ENCODE data around the gene NHLRC2.

NHLRC2 gene

DNA sequence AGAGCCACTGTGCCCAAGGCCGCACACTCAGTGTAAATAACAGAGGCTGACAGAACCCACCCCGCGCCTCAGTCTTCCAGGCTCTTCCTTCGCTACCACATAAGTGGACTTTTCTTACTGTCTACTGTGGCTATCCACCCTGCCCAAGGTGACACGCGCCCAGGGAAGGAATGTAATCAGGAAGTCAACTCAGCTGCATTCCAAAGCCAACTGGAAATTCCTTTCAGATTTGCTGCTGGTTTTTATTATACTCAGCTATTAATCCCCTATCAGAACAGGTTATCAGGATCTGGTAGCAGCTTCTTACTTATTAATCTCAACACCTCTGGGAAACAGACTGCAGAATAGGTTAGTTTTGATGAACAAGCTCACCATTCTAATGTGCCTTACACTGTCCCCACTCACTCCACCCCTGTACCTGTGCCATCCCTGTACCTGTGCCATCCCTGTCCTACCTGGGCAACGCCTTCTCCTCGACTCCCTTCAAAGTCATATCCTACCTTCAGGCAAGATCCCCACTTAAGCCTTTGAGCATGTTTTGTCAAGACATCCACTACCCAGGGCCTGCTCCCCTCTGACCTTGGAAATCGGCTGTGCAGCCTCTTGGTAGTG, 90.7 kb downstream of the NHLRC2 start:
- DNase-seq = no peak

DNA sequence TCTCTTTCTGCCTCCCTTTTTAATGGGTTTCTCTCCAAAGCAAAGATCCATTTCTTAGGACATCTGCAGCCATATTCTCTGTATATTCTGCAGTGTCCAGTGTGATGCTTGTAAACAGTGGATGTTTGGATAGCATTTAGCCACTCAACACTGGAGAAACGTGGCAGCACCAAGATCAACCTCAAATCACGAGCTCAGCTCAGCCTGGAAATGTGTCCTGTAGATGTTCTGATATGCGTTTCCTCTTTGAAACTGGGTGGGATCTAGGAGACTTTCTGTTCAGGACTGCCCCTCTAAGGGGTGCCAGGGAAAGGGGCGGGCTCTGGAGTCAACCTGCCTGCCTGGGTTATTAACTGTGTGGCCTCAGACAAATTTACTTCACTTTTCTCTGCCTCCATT, 91.2 kb downstream of the NHLRC2 start:
- no peak for DNase-seq

DNA sequence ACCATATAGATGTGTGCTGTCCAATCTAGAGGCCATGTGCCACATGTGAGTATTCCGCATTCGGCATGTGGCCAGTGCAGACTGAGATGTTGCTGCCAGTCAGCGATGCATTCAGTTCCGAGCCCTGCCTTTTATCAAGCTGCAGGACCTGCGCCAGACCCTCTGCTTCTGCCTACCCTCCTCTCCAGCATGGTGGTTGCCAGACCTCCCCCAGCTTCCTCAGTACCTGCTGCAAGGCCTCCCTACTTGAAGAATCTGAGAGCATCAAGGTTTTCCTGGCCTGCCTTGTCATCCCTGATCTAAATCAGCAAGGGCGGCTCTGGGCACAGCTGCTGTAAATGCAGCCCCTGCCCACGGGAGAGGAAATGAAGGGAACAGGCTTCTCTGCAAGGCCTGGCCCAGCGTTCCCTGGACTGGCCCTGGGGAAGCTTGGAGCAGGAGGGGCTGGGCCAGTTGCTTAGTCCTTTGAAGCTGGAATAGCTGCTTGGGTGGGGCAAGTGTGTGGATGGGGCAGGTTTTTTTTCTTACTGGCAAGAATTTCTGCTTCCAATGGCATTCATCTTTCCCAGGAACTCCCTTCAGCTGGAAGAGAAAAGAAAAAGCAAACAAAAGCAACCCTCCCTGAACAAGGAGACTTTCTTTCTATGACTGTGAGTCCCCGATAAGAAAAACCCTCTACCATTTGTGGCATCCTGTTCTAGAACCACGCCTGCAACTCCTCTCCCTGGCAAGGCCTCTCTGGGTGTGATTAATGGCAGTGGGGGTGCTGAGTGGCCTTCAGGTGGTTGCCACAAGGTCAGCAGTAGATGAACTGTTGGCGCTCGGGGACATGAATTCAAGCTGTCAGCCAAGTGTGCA, 93.0 kb downstream of the NHLRC2 start:
- DNase-seq = no peak

DNA sequence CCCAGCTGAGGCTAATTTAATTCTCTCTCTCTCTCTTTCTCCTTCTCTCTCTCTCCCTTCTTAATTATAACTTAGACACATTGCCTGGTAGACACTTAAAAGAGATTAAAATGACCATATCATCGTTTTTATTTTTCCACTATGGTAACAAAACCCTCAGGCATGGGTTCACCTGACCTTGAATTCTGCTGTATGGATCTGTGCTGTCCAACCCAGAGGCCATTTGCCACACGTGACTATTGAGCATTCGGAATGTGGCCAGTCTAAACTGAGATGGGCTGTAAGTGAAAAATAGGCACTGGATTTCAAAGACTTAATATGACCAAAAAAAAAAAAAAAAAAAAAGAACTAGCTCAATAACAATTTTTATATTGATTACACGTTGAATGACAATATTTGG, 93.6 kb downstream of the NHLRC2 start:
- DNase-seq = no peak

DNA sequence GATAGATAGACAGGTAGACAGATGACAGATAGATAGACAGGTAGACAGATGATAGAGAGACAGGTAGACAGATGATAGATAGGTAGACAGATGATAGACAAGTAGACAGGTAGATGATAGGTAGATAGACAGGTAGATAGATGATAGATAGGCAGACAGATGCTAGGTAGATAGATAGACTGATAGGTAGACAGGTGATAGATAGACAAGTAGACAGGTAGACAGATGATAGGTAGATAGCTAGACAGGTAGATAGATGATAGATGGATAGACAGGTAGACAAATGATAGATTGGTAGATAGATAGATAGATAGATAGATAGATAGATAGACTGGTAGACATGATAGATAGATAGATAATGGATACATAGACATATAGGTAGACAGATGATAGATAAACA, 95.8 kb downstream of the NHLRC2 start:
- DNase-seq = no peak

DNA sequence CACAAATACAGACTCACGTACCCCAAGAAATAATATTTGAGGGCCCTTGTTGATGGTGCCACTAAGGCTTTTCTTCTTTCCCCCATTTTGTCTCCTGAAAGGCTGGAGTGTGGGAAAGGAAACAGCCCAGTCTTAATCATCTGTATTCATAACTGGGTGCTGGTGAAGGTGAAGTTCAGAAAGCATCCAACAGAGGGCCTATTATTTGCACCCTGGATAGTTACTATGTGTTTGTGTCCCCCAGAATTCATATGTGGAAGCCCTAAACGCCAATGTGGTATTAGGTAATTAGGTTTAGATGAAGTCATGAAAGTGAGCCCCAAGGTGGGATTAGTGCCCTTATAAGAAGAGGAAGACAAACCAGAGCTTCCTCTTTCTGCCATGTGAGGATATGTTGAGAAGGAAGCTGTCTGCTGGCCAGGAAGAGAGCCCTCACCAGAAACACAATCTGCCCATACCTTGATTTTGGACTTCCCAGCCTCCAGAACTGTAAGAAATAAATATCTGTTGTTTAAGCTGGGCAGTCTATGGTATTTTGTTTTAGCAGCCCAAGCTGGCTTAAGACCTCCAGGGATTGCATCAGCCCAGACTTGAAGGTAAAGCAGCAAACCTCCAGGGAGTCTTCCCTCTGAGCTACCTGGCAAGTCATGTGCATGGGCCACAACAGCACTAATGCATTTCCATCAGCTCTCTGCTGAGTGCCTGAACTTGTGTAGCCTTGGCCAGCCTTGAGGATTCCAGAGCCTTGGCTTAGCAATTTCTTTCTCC, 99.2 kb downstream of the NHLRC2 start:
- peak; percentile 20 for DNase-seq

DNA sequence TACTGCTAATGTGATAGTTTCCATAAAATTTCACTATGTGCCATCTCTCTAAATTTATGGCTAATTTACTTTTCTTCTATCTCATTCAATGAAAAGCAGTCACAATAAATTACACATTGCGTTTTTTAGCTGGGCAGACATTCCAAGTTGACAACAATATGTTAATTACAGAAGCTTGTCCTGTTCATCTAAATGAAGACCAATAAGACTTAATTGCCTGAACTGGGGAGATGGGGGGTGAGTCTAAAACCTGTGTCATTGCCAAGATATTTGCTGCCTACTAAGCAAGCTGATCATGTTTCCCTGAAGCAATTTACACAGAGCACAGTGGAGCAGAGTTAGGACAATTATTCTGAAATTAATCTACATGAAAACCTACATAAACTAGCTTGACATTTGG, 99.9 kb downstream of the NHLRC2 start:
- DNase-seq = no peak

- no peak for DNase-seq
These were observed 102.6 kb downstream of the NHLRC2 start for GRCh38 chr10:113957013-113957412.

DNA sequence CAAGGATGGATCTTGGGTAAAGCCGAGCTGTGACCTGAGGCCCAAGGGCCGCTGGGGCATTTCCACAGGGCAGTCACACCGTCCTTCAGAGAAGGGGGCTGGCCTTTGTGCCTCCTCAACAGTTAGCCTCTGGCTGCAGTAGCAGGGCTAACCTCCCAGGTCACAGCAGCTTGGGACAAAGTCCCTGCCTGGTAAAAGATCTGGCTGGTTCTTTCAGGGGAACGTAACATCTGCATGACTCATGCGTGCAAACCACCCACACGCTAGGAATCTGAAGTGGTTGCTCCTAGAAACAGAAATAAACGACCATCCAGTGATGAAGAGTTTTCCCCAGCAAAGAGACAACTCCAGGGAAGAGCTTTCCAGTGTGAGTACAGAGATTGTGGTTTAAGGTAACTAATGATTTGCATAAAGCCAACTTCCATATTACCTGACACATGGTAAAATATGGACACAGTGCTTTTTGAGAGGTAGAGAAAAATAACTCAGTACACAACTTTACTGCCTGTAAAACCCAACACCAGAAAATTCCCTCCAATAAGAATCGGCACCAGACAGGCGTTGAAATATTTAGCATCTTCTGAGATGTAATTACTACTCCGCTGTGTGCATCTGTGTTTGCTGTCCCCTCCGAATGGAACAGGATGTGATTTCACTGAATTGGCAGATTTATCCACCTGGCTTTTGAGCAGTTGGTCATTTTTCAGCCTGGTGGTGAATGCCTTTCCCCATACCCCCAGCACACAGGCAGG, 104.3 kb downstream of the NHLRC2 start:
- no peak for DNase-seq

DNA sequence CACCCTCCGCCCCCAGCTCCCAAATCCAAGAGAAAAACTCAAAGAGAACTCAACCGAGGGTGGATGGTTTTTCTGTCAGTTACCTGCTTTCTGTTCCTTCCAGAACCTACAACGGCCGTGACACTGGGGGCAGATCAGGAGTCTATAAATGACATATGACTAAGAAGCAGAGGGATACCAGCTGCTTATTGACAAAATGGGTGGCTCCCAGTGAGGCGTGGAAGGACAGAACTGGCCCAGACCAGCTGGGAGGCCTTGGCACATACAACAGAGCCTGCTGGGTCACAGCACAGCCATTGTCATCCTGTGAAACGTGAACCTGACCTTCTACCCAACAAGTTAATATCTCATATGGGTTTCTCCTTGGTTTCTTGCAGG, 104.9 kb downstream of the NHLRC2 start:
- DNase-seq = no peak

DNA sequence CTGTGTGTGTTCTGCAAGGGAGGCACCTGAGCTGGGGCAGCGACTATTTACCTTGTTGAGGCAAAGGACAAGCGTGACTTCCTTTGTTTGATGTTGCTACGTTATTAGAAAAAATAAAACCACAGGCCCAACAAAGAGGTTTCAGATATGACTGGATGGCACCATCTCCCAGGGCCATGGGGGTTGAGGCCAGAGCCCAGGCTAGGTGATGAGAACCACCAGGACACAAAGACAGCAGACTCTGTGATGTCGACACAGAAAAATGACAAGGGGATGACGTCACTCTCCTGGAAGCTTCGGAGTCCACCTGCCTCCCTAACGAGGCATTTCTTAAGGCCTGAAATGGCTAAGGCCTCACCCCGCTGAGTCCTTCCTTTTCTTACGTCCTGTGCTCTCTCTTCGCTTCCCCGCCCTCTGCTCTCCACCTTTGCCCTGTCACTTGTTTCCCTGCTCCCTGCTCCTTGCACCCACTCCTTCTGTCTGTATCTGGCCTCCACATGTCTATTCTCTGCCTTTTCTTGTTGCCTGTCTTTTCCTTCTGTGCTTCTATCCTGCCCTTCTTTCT, 106.2 kb downstream of the NHLRC2 start:
- DNase-seq = peak; percentile 73

DNA sequence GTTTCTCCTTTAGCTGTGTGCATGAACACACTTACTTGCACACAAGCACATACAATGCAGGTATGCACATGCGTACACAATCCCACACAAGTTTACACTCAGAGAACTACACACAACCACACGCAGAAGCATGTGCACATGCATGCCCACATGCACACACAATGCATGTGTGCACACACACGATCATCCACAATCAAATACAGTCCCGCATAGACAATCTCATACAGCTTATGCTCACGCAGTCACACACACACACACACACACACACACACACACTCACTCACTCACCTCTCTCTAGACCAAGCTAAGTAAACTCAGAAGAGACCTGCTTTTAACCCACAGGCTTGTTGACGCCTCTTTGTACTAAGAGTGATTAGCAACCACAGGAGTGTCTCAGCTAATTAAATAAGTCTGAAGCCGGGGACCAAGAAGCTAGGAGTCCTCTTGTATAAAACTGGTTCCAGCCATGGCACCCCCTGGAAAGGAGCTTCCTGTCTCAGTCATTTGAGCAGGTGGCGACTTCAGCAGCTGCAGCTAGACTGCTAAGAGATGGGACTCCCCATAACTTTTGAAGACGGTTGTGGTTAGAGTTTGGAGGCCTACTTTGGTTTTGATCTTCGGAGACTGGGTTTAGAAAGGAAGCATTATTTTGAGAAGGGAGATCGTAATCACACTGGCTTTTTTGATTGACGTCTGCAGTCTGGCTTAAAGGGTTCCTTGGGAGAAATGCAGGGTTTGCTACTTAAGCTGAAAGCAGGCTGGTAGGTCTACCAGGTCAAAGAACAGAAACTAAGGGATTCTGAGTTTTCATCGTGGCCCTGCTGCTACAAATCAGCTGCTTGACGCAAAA, 106.9 kb downstream of the NHLRC2 start:
- DNase-seq = peak; percentile 90

GRCh38 chr10:113965077-113965476, 110.6 kb downstream of the NHLRC2 start:
- DNase-seq = no peak

- DNase-seq = no peak
These were observed 111.2 kb downstream of the NHLRC2 start for GRCh38 chr10:113965683-113966082.
